Hepatocyte (in vitro differentiated cells): ENCODE data around the gene PTAFR. TPM values are rescaled to one million over a fixed set of nuclear protein-coding genes. Genes with fewer than 3 reads are reported as not detected.

Experiments
- DNase-seq: peaks from one replicate; pipeline ENCODE4 v3.0.0-alpha.2; 2016; ENCODE audit warnings: low spot score
- H2AFZ ChIP-seq: fragments of 200-600 bp; sonication (generic); 2 replicates; pipeline ENCODE4 v1.6.0; 2016; ENCODE audit warnings: antibody characterized with exemption, mild to moderate bottlenecking
- H3K27ac ChIP-seq: fragments of 200-600 bp; sonication (generic); 2 replicates; pipeline ENCODE4 v1.5.1; 2016; ENCODE audit warnings: mild to moderate bottlenecking
- H3K27me3 ChIP-seq: fragments of 200-600 bp; sonication (generic); 2 replicates; pipeline ENCODE4 v1.6.1; 2016
- H3K36me3 ChIP-seq: fragments of 200-600 bp; sonication (generic); replicated peaks from 2 replicates; pipeline ENCODE4 v1.5.1; 2016; ENCODE audit warnings: low read depth; ENCODE audit not compliant: insufficient read depth
- H3K4me1 ChIP-seq: fragments of 200-600 bp; sonication (generic); 2 replicates; pipeline ENCODE4 v1.5.1; 2016; ENCODE audit warnings: mild to moderate bottlenecking, moderate library complexity; ENCODE audit not compliant: insufficient read depth
- H3K4me2 ChIP-seq: fragments of 200-600 bp; sonication (generic); 2 replicates; pipeline ENCODE4 v1.6.0; 2016
- H3K4me3 ChIP-seq: fragments of 200-600 bp; sonication (generic); 2 replicates; pipeline ENCODE4 v1.5.1; 2016; ENCODE audit warnings: mild to moderate bottlenecking
- H3K79me2 ChIP-seq: fragments of 200-600 bp; sonication (generic); 2 replicates; pipeline ENCODE4 v1.6.0; 2017; ENCODE audit warnings: mild to moderate bottlenecking
- H3K9me2 ChIP-seq: fragments of 200-600 bp; sonication (generic); replicated peaks from 2 replicates; pipeline ENCODE4 v1.6.0; 2017; ENCODE audit warnings: mild to moderate bottlenecking; ENCODE audit not compliant: insufficient read depth
- H3K9me3 ChIP-seq: fragments of 200-600 bp; sonication (generic); 2 replicates; pipeline ENCODE4 v1.5.1; 2016; ENCODE audit warnings: low read depth, mild to moderate bottlenecking
- H4K20me1 ChIP-seq: fragments of 200-600 bp; sonication (generic); 2 replicates; pipeline ENCODE4 v1.6.0; 2016; ENCODE audit warnings: mild to moderate bottlenecking; ENCODE audit not compliant: insufficient read depth, poor library complexity, severe bottlenecking
- EZH2 ChIP-seq: fragments of 200-600 bp; sonication (generic); IDR thresholded peaks from 2 replicates; pipeline ENCODE4 v1.6.1; 2016; ENCODE audit warnings: antibody characterized with exemption, mild to moderate bottlenecking, borderline replicate concordance
- EZH2phosphoT487 ChIP-seq: fragments of 200-600 bp; sonication (generic); IDR thresholded peaks from one replicate; pipeline ENCODE4 v1.6.1; 2018; ENCODE audit warnings: antibody characterized with exemption, mild to moderate bottlenecking, low read depth, moderate library complexity; ENCODE audit not compliant: unreplicated experiment, severe bottlenecking
- WGBS: methylation state at CpG from one replicate; pipeline ENCODE4 v1.1.6; 2016; ENCODE audit warnings: low lambda C conversion rate; ENCODE audit errors: missing lambda C conversion rate; 5-methylcytosine and 5-hydroxymethylcytosine counted together
- polyA plus RNA-seq: library from polyadenylated mRNA; unstranded; fragments of >200 nt; fragmentation: Nextera tagmentation; extraction: Ambion mirVana; gene quantifications from 2 replicates; pipeline ENCODE4 v1.2.1, GENCODE V29; 2016
- total RNA-seq: library from RNA; depleted of rRNA; stranded (reverse); fragments of >200 nt; gene quantifications from 2 replicates; pipeline ENCODE4 v1.2.3, GENCODE V29; 2014
- TF ChIP-seq, protein P1 (sequence below): fragments of 200-600 bp; sonication (generic); IDR thresholded peaks from 2 replicates; pipeline ENCODE4 v1.5.1; 2016; ENCODE audit warnings: antibody characterized with exemption, mild to moderate bottlenecking; ENCODE audit not compliant: poor library complexity

Gene PTAFR
- total and polyA plus RNA-seq, 2 experiments from 2014 or later: 0.29 to 0.37 TPM

DNA sequence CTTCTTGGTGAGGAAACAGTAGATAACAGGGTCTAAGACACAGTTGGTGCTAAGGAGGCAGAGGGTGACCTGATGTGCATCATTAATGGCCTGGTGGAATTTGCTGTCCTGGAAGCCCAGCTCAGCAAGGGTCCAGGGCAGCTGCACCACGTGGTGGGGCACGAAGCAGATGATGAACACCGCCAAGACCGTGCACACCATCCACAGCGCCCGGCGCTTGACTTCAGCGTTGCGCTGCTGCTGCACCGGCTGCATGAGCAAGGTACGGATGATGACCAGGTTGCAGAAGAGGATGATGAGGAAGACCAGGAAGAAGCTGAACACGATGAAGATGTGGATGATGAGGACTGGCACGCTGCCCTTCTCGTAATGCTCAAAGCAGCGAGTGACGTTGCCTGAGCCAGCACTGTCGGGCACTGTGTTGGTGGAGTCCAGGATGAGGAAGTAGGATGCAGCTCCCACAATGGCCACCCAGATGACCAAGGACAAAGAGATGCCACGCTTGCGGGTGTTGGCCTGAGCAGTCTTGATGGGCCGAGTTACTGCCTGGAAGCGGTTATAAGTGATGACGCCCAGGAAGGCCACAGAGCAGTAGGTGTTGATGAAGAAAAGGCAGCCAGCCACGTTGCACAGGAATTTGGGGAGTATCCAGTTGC lies 26.2 kb downstream of the PTAFR start:
- Histone ChIP-seq H3K4me1 (no peaks in the 10 kb centered on the region), H3K4me3 (no peak overlapping the region), H3K4me2 (no peak overlapping the region), H3K36me3 (no peaks in the 10 kb centered on the region), H4K20me1 (no peaks in the 10 kb centered on the region), H3K27ac (no peak overlapping the region), H2AFZ (no peak overlapping the region), H3K9me2 (no peaks in the 10 kb centered on the region), H3K9me3 (no peaks in the 10 kb centered on the region), H3K79me2 (no peaks in the 10 kb centered on the region), H3K27me3 (no peaks in the 10 kb centered on the region)
- 94% methylated on average over 23 of the region's 23 CpGs for WGBS
- no peak for TF ChIP-seq EZH2
- DNase-seq: no peak

DNA sequence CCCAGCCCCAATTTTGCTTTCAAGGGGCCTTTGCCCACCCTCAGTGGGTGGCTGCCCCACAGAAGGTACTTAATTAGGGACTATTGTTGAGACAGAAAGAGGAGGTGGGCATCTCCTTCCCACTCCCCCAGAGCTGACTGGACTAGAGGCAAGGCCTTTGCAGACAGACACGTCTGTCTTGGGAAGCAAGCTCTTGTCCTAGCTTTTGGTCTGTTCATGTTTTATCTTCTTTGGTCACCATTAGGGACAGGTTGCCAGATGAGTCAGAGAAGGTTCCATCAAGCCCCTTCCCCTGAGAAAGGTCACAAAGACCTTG lies 27.7 kb downstream of the PTAFR start:
- H3K9me3 ChIP-seq: no peaks in the 10 kb centered on the region
- no peaks in the 10 kb centered on the region for H3K27me3 ChIP-seq
- H4K20me1 ChIP-seq: no peaks in the 10 kb centered on the region
- TF ChIP-seq EZH2 (no peak), EZH2phosphoT487 (no peak)
- TF ChIP-seq, protein P1, sequence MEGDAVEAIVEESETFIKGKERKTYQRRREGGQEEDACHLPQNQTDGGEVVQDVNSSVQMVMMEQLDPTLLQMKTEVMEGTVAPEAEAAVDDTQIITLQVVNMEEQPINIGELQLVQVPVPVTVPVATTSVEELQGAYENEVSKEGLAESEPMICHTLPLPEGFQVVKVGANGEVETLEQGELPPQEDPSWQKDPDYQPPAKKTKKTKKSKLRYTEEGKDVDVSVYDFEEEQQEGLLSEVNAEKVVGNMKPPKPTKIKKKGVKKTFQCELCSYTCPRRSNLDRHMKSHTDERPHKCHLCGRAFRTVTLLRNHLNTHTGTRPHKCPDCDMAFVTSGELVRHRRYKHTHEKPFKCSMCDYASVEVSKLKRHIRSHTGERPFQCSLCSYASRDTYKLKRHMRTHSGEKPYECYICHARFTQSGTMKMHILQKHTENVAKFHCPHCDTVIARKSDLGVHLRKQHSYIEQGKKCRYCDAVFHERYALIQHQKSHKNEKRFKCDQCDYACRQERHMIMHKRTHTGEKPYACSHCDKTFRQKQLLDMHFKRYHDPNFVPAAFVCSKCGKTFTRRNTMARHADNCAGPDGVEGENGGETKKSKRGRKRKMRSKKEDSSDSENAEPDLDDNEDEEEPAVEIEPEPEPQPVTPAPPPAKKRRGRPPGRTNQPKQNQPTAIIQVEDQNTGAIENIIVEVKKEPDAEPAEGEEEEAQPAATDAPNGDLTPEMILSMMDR: no peak
- DNase-seq: no peak
- no peaks in the 10 kb centered on the region for H3K4me1 ChIP-seq
- no peaks in the 10 kb centered on the region for H3K9me2 ChIP-seq
- 81% methylated on average over 1 of the region's 1 CpG for WGBS
- H3K4me2 ChIP-seq: no peak overlapping the region
- no peak overlapping the region for H3K27ac ChIP-seq
- H3K79me2 ChIP-seq: no peaks in the 10 kb centered on the region
- H3K36me3 ChIP-seq: no peaks in the 10 kb centered on the region
- no peak overlapping the region for H2AFZ ChIP-seq
- no peak overlapping the region for H3K4me3 ChIP-seq

DNA sequence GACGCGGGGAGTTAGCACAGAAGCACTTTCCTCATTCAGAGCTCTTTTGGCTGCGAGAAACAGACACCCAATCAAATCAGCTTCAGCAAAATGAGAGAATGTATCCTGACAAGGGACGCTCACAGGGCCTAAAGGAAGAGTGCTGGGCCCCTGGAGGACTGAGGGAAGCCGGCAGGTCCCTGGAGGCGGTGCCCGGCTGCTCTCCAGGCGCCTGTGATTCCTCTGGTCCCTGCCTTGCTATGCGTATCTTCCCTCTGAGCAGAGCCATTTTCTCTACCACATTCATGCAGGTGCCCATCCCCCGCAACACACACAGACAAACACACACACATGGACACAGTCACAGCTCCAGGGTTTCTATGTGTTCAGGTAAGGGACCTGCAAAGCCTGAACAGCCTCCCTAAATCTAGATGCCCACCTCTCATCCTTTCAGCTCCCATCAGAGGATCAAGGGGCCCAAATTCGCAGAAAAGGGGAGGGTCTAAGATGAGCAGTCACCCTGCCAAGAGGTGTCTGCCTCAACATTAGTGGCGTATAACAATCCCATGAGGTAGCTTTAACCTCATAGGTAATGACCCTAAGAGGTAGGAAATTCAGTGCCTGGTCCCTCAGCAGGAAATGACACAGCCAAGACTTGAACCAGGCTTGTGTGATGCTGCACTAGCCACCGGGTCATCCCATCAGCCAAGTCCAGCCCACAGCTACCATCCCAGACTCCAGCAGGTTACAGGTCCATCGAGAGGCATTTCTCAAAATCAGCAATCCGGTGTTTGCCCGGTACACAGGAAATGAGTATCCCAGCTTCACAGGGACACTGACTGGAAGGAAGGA lies 29.0 kb downstream of the PTAFR start:
- no peaks in the 10 kb centered on the region for H4K20me1 ChIP-seq
- TF ChIP-seq EZH2 (no peak), EZH2phosphoT487 (no peak)
- TF ChIP-seq, protein P1: no peak
- no peaks in the 10 kb centered on the region for H3K27me3 ChIP-seq
- H3K79me2 ChIP-seq: no peaks in the 10 kb centered on the region
- H3K27ac ChIP-seq: no peak overlapping the region
- no peak overlapping the region for H3K4me3 ChIP-seq
- no peaks in the 10 kb centered on the region for H3K36me3 ChIP-seq
- H3K4me2 ChIP-seq: no peak overlapping the region
- 66% methylated on average over 16 of the region's 16 CpGs for WGBS
- H2AFZ ChIP-seq: no peak overlapping the region
- no peaks in the 10 kb centered on the region for H3K9me2 ChIP-seq
- no peak for DNase-seq
- no peaks in the 10 kb centered on the region for H3K4me1 ChIP-seq
- H3K9me3 ChIP-seq: no peaks in the 10 kb centered on the region

DNA sequence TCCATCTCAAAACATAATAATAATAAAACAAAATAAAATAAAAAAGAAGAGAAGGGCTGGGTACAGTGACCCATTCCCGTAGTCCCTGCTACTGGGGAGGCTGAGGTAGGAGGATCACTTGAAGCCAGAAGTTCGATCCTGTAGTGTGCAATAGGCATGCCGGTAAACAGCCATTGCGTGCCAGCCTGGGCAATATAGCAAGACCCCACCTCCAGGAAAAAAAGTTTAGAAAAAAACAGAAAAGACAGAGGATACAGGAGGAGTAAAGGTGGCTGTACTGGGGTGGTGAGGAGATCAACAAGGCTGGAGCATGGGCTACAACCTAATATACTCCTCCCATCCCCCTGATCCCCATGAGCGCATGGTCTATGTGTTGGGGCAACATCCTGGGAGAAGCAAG lies 30.8 kb downstream of the PTAFR start:
- Histone ChIP-seq H3K27ac (no peak overlapping the region), H3K4me2 (no peak overlapping the region), H3K27me3 (no peaks in the 10 kb centered on the region), H2AFZ (no peak overlapping the region), H3K79me2 (no peaks in the 10 kb centered on the region), H3K36me3 (no peaks in the 10 kb centered on the region), H3K4me3 (no peak overlapping the region), H3K9me2 (no peaks in the 10 kb centered on the region), H4K20me1 (no peaks in the 10 kb centered on the region), H3K4me1 (no peaks in the 10 kb centered on the region), H3K9me3 (no peaks in the 10 kb centered on the region)
- 96% methylated on average over 5 of the region's 5 CpGs for WGBS
- no peak for DNase-seq
- TF ChIP-seq EZH2: no peak
- TF ChIP-seq EZH2phosphoT487: no peak
- TF ChIP-seq, protein P1: no peak
